HEK293 (cell line): Measurements from ENCODE around the gene AMMECR1.

Experiments
- CTCF ChIP-seq: fragments of 450-650 bp; formaldehyde crosslinking; IDR thresholded peaks from 2 replicates; pipeline ENCODE4 v1.5.1; 2016; ENCODE audit warnings: missing biosample characterization, missing genetic modification characterization
- ZNF521 ChIP-seq: fragments of 450-650 bp; formaldehyde crosslinking; IDR thresholded peaks from 2 replicates; pipeline ENCODE4 v1.5.1; 2017; ENCODE audit warnings: missing biosample characterization, mild to moderate bottlenecking, missing genetic modification characterization
- ZNF692 ChIP-seq: fragments of 450-650 bp; formaldehyde crosslinking; IDR thresholded peaks from 2 replicates; pipeline ENCODE4 v1.5.1; 2016; ENCODE audit warnings: missing biosample characterization, missing genetic modification characterization

GRCh38 chrX:110204986-110205385 lies 112.9 kb downstream of the AMMECR1 start:
- TF ChIP-seq CTCF (tag by site-specific recombination) (no peak), ZNF692 (tag by site-specific recombination) (no peak), ZNF521 (tag by site-specific recombination) (no peak)
